Keratinocyte (primary cell): ENCODE data around the gene NOG. TPM values are rescaled to one million over a fixed set of nuclear protein-coding genes. Genes with fewer than 3 reads are reported as not detected.

Experiments used
- DNase-seq: peaks from one replicate; pipeline ENCODE4 v3.0.0-alpha.2; 2011; ENCODE audit warnings: low read depth, missing footprints, low spot score
- FAIRE-seq: peaks from 2 replicates; lab custom pipeline; 2011; peaks lifted over from hg19 to GRCh38; lab: Jason Lieb, UNC
- H2AFZ ChIP-seq: 2 replicates; pipeline ENCODE4 v1.6.0; 2012; ENCODE audit warnings: low read length, control low read depth, inconsistent platforms; ENCODE audit not compliant: control insufficient read depth
- H3K27ac ChIP-seq: 2 replicates; pipeline ENCODE4 v1.5.1; 2011; ENCODE audit warnings: low read length; ENCODE audit not compliant: control insufficient read depth, insufficient read depth
- H3K27me3 ChIP-seq: 3 replicates; pipeline ENCODE4 v1.6.0; 2011; ENCODE audit warnings: low read length; ENCODE audit not compliant: control insufficient read depth, insufficient read depth; ENCODE audit errors: extremely low read depth
- H3K36me3 ChIP-seq, 2 experiments: 2 replicates in 1 of 2; 3 replicates in 1 of 2; pipeline ENCODE4 v1.5.1; 2011; ENCODE audit warnings: low read length in 2 of 2, mild to moderate bottlenecking in 1 of 2; ENCODE audit not compliant: control insufficient read depth in 2 of 2, insufficient read depth in 2 of 2; ENCODE audit errors: extremely low read depth in 1 of 2
- H3K4me1 ChIP-seq: 3 replicates; pipeline ENCODE4 v1.5.1; 2011; ENCODE audit warnings: low read length; ENCODE audit not compliant: control insufficient read depth, insufficient read depth; ENCODE audit errors: extremely low read depth
- H3K4me2 ChIP-seq: 3 replicates; pipeline ENCODE4 v1.6.0; 2011; ENCODE audit warnings: low read depth, low read length; ENCODE audit not compliant: control insufficient read depth, insufficient read depth; ENCODE audit errors: extremely low read depth
- H3K4me3 ChIP-seq, 3 experiments: fragments of 200-600 bp in 1 of 3; sonication (generic) in 1 of 3; 2 replicates in 2 of 3; 3 replicates in 1 of 3; pipeline ENCODE4 v1.5.1; 2011 to 2016; ENCODE audit warnings: low read length in 3 of 3, mild to moderate bottlenecking in 3 of 3, control low read depth in 2 of 3, inconsistent platforms in 1 of 3, low read depth in 1 of 3, mixed read lengths in 1 of 3, mixed run types in 1 of 3, moderate library complexity in 1 of 3; ENCODE audit not compliant: control insufficient read depth in 2 of 3, insufficient read depth in 2 of 3; ENCODE audit errors: extremely low read depth in 1 of 3
- H3K79me2 ChIP-seq: 2 replicates; pipeline ENCODE4 v1.6.0; 2012; ENCODE audit warnings: low read length; ENCODE audit not compliant: control insufficient read depth, insufficient read depth
- H3K9ac ChIP-seq: 3 replicates; pipeline ENCODE4 v1.6.0; 2011; ENCODE audit warnings: low read length; ENCODE audit not compliant: control insufficient read depth, insufficient read depth; ENCODE audit errors: extremely low read depth
- H3K9me1 ChIP-seq: 3 replicates; pipeline ENCODE4 v1.6.0; 2011; ENCODE audit warnings: low read length; ENCODE audit not compliant: control insufficient read depth, insufficient read depth; ENCODE audit errors: extremely low read depth
- H3K9me3 ChIP-seq: 2 replicates; pipeline ENCODE4 v1.5.1; 2012; ENCODE audit warnings: low read depth, low read length; ENCODE audit not compliant: control insufficient read depth
- H4K20me1 ChIP-seq: 3 replicates; pipeline ENCODE4 v1.6.0; 2011; ENCODE audit warnings: low read length; ENCODE audit not compliant: control insufficient read depth, insufficient read depth; ENCODE audit errors: extremely low read depth
- EZH2 ChIP-seq: IDR thresholded peaks from one replicate; pipeline ENCODE4 v1.6.1; 2012; ENCODE audit warnings: inconsistent platforms, mild to moderate bottlenecking, low read length, moderate library complexity
- dilution Hi-C: fragments of 300-500 bp; cut with MboI; formaldehyde crosslinking; loops from one replicate; pipeline ENCODE4 v1.7.0; 2020; ENCODE audit warnings: low sequenced_read_pairs; ENCODE audit not compliant: extremely low pct_ligation_motif_present
- polyA plus RNA-seq, 5 experiments: library from polyadenylated mRNA; depleted of rRNA in 3 of 5; stranded (reverse) in 3 of 5; stranded (forward) in 1 of 5; unstranded in 1 of 5; fragments of >200 nt; gene quantifications; 1 replicate in 1 of 5; 2 replicates in 3 of 5; 3 replicates in 1 of 5; pipeline versions ENCODE4 v1.2.1 to v1.2.3, GENCODE V29; 2011 to 2012; ENCODE audit warnings: missing spikeins in 2 of 5, low read depth in 1 of 5, low replicate concordance in 1 of 5
- TF ChIP-seq, protein P1 (sequence below), 3 experiments: IDR thresholded peaks in 1 of 3; conservative IDR thresholded peaks in 1 of 3; optimal IDR thresholded peaks in 1 of 3; 2 replicates in 2 of 3; 3 replicates in 1 of 3; pipeline versions ENCODE3 to v1.5.1; 2011; ENCODE audit warnings: low read length in 3 of 3, mild to moderate bottlenecking in 3 of 3, moderate library complexity in 2 of 3, control low read depth in 1 of 3, inconsistent platforms in 1 of 3; ENCODE audit not compliant: insufficient read depth in 2 of 3; ENCODE audit errors: extremely low read depth in 1 of 3

Gene NOG
- polyA plus RNA-seq, 1 donor (not counting 4 experiments of a cell fraction or from before 2014, with no cell fraction given) = 0.68 TPM

DNA sequence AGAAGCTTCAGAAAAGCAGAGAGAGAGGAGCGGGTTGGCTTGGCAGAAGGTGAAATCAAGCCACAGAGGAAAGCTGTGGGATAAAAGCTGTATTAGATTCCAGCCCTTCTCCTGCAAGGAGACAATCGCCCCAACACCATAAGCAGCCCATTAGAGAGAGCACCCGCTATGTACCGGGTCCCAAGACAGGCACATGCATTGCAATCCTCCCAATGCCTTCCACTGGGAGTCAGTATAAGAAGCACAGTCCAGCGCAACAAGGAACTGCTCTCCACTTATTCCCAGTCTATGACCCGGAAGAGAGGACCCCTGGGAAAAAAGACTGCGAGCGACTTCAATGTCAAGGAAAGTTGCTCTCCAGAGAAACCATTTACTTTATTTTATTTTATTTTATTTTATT lies 43.8 kb downstream of the NOG start:
- Histone ChIP-seq H3K27me3 (peaks cover 15% of the 10 kb centered on the region), H3K9me1 (no peaks in the 10 kb centered on the region), H3K79me2 (no peaks in the 10 kb centered on the region), H3K27ac (no peak overlapping the region), H4K20me1 (no peaks in the 10 kb centered on the region), H3K36me3 (no peaks in the 10 kb centered on the region), H3K4me1 (no peaks in the 10 kb centered on the region), H3K9ac (no peak overlapping the region), H3K4me3 (no peak overlapping the region), H3K9me3 (no peaks in the 10 kb centered on the region), H2AFZ (no peak overlapping the region), H3K4me2 (no peak overlapping the region)
- FAIRE-seq (no peak), DNase-seq (no peak)
- TF ChIP-seq, protein P1, sequence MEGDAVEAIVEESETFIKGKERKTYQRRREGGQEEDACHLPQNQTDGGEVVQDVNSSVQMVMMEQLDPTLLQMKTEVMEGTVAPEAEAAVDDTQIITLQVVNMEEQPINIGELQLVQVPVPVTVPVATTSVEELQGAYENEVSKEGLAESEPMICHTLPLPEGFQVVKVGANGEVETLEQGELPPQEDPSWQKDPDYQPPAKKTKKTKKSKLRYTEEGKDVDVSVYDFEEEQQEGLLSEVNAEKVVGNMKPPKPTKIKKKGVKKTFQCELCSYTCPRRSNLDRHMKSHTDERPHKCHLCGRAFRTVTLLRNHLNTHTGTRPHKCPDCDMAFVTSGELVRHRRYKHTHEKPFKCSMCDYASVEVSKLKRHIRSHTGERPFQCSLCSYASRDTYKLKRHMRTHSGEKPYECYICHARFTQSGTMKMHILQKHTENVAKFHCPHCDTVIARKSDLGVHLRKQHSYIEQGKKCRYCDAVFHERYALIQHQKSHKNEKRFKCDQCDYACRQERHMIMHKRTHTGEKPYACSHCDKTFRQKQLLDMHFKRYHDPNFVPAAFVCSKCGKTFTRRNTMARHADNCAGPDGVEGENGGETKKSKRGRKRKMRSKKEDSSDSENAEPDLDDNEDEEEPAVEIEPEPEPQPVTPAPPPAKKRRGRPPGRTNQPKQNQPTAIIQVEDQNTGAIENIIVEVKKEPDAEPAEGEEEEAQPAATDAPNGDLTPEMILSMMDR (optimal IDR thresholded peaks at IDR 0.05 in 1 of 3, IDR thresholded peaks at IDR 0.05 in 1 of 3, conservative IDR thresholded peaks at IDR 0.05 in 1 of 3; ENCODE audit: extremely low read depth in 1 of 3, insufficient read depth in 2 of 3, low read length in 3 of 3) = no peak
- no peak for TF ChIP-seq EZH2
- dilution Hi-C loops = no loop called here

DNA sequence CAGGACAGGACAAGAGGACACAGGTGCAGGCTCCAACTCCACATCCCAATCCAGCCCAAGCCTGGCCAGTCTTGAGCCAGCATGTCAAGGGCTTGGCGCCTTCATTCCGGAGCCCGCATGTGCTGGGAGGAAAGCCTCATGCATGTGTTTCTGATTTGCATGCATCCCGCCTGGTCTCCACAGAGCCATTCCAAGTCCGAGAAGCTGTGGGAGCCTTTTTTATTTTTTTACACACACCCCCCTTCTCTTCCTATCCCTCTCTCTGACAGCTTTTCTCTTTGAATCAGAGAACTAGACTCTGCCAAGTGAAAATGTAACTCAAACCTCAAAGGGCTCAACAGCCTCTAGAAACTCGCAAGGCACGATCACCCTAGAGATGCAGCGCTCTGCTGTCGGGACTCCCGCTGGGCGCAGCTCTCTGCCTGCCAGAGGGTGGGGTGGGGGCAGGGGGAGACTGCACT lies 45.1 kb downstream of the NOG start:
- Histone ChIP-seq H3K4me1 (no peaks in the 10 kb centered on the region), H3K9me1 (no peaks in the 10 kb centered on the region), H3K27ac (no peak overlapping the region), H3K27me3 (peaks cover 15% of the 10 kb centered on the region), H2AFZ (no peak overlapping the region), H3K4me2 (no peak overlapping the region), H3K9ac (no peak overlapping the region), H3K36me3 (no peaks in the 10 kb centered on the region), H3K9me3 (no peaks in the 10 kb centered on the region), H3K4me3 (no peak overlapping the region), H3K79me2 (no peaks in the 10 kb centered on the region), H4K20me1 (no peaks in the 10 kb centered on the region)
- dilution Hi-C loops = no loop called here
- TF ChIP-seq EZH2 = no peak
- TF ChIP-seq, protein P1 (optimal IDR thresholded peaks at IDR 0.05 in 1 of 3, IDR thresholded peaks at IDR 0.05 in 1 of 3, conservative IDR thresholded peaks at IDR 0.05 in 1 of 3; ENCODE audit: extremely low read depth in 1 of 3, insufficient read depth in 2 of 3, low read length in 3 of 3) = no peak
- DNase-seq (no peak), FAIRE-seq (no peak)
